HCT116 (cell line): Measurements from ENCODE around the gene LRP1. TPM values are rescaled to one million over a fixed set of nuclear protein-coding genes. Genes with fewer than 3 reads are reported as not detected.

Experiments used
- ATAC-seq: fragments of 200-7000 bp; cut with Tn5 transposase; 2 replicates; pipeline ENCODE4 v1.9.1; 2020; ENCODE audit warnings: mild to moderate bottlenecking, moderate library complexity
- BruUV-seq: library from RNA; stranded (reverse); fragments of 400-500 nt; replicated peaks from 2 replicates; lab custom pipeline; 2021; lab: Mats Ljungman, UMichigan
- CTCF ChIA-PET: fragments of 300-600 bp; sonication (Branson Sonifier 250); formaldehyde crosslinking; loops from one replicate; lab custom pipeline; 2021; ENCODE audit warnings: antibody characterized with exemption; lab: Charles Lee
- POLR2A ChIA-PET: fragments of 300-600, 350-600 bp; sonication (Branson Sonifier 250); formaldehyde crosslinking; loops from one replicate; lab custom pipeline; 2021; ENCODE audit warnings: antibody characterized with exemption; lab: Charles Lee
- RAD21 ChIA-PET, 2 experiments: fragments of 300-600 bp; sonication (Branson Sonifier 250); formaldehyde crosslinking; loops; one replicate each; lab custom pipeline; 2023; ENCODE audit warnings: low total read pairs in 2 of 2; ENCODE audit not compliant: uncharacterized antibody in 2 of 2, unreplicated experiment in 2 of 2, low non-redundant PET in 1 of 2; lab: Charles Lee
- DNase-seq: peaks from one replicate; pipeline ENCODE4 v3.0.0-alpha.2; 2010; ENCODE audit warnings: low read depth, low spot score
- H2AFZ ChIP-seq: fragments of 200-600 bp; shearing (Covaris generic), sonication (generic); 2 replicates; pipeline ENCODE4 v1.6.1; 2017; ENCODE audit warnings: low read depth, mixed run types, mixed read lengths, antibody characterized with exemption, low read length; ENCODE audit not compliant: poor library complexity, severe bottlenecking
- H3K27ac ChIP-seq: 2 replicates; pipeline ENCODE4 v1.5.1; 2012; ENCODE audit warnings: low read depth, low read length
- H3K27me3 ChIP-seq: fragments of 200-600 bp; sonication (generic); 2 replicates; pipeline ENCODE4 v1.6.1; 2016; ENCODE audit warnings: mixed run types, low read length, mixed read lengths; ENCODE audit not compliant: insufficient read depth
- H3K36me3 ChIP-seq, 2 experiments: fragments of 200-500 bp in 1 of 2; fragments of 200-600 bp in 1 of 2; sonication (Bioruptor generic) in 1 of 2; sonication (generic) in 1 of 2; 2 replicates each; pipeline versions ENCODE4 v1.5.1 to v1.6.1; 2014 to 2016; ENCODE audit warnings: low read length in 2 of 2, inconsistent platforms in 1 of 2, mixed read lengths in 1 of 2, mixed run types in 1 of 2; ENCODE audit not compliant: insufficient read depth in 2 of 2, control insufficient read depth in 1 of 2
- H3K4me1 ChIP-seq, 2 experiments: fragments of 200-600 bp in 1 of 2; sonication (generic) in 1 of 2; 2 replicates each; pipeline versions ENCODE4 v1.5.1 to v1.6.1; 2012 to 2017; ENCODE audit warnings: low read length in 2 of 2, inconsistent platforms in 1 of 2, mild to moderate bottlenecking in 1 of 2, mixed read lengths in 1 of 2, mixed run types in 1 of 2, moderate library complexity in 1 of 2; ENCODE audit not compliant: insufficient read depth in 2 of 2, control insufficient read depth in 1 of 2
- H3K4me2 ChIP-seq: fragments of 200-600 bp; sonication (generic); 2 replicates; pipeline ENCODE4 v1.6.1; 2017; ENCODE audit warnings: mixed run types, low read length, mixed read lengths
- H3K4me3 ChIP-seq, 2 experiments: fragments of 200-600 bp in 1 of 2; sonication (generic) in 1 of 2; replicated peaks in 1 of 2; 2 replicates each; pipeline ENCODE4 v1.5.1; 2011 to 2016; ENCODE audit warnings: low read length in 2 of 2, control low read depth in 1 of 2, low read depth in 1 of 2, mild to moderate bottlenecking in 1 of 2, mixed read lengths in 1 of 2, mixed run types in 1 of 2
- H3K79me2 ChIP-seq: fragments of 200-600 bp; sonication (generic); 2 replicates; pipeline ENCODE4 v1.6.1; 2017; ENCODE audit warnings: mild to moderate bottlenecking, mixed run types, low read length, moderate library complexity, mixed read lengths; ENCODE audit not compliant: insufficient read depth
- H3K9ac ChIP-seq: fragments of 200-600 bp; sonication (generic); 2 replicates; pipeline ENCODE4 v1.6.1; 2016; ENCODE audit warnings: low read length, mixed read lengths
- H3K9me2 ChIP-seq: fragments of 200-600 bp; sonication (generic), shearing (Covaris generic); 2 replicates; pipeline ENCODE4 v1.6.1; 2017; ENCODE audit warnings: mixed run types, mild to moderate bottlenecking, moderate library complexity; ENCODE audit not compliant: insufficient read depth
- H3K9me3 ChIP-seq, 2 experiments: fragments of 200-500 bp in 1 of 2; fragments of 200-600 bp in 1 of 2; sonication (Bioruptor generic) in 1 of 2; sonication (generic) in 1 of 2; 2 replicates each; pipeline ENCODE4 v1.6.1; 2014 to 2017; ENCODE audit warnings: low read length in 2 of 2, mixed read lengths in 2 of 2, inconsistent platforms in 1 of 2, low read depth in 1 of 2, mild to moderate bottlenecking in 1 of 2, mixed run types in 1 of 2, moderate library complexity in 1 of 2; ENCODE audit not compliant: control insufficient read depth in 1 of 2, insufficient read depth in 1 of 2
- H4K20me1 ChIP-seq: fragments of 200-600 bp; sonication (generic), shearing (Covaris generic); 2 replicates; pipeline ENCODE4 v1.6.1; 2017; ENCODE audit warnings: mixed run types, mild to moderate bottlenecking, moderate library complexity; ENCODE audit not compliant: insufficient read depth
- ELF1 ChIP-seq: IDR thresholded peaks from 2 replicates; pipeline ENCODE4 v1.6.1; 2012; ENCODE audit warnings: low read depth, borderline replicate concordance
- FOSL1 ChIP-seq: IDR thresholded peaks from 2 replicates; pipeline ENCODE4 v1.6.1; 2012; ENCODE audit warnings: low read depth
- POLR2A ChIP-seq: IDR thresholded peaks from 2 replicates; pipeline ENCODE4 v1.7.0; 2011; ENCODE audit warnings: borderline replicate concordance; ENCODE audit not compliant: insufficient read depth, insufficient read length; ENCODE audit errors: extremely low read depth
- RAD21 ChIP-seq: IDR thresholded peaks from 2 replicates; pipeline ENCODE4 v1.6.1; 2012; ENCODE audit warnings: low read depth, mild to moderate bottlenecking
- TCF7L2 ChIP-seq: IDR thresholded peaks from 2 replicates; pipeline ENCODE4 v1.7.0; 2011; ENCODE audit warnings: borderline replicate concordance, inconsistent platforms; ENCODE audit not compliant: insufficient read depth, insufficient read length; ENCODE audit errors: extremely low read depth
- YY1 ChIP-seq: IDR thresholded peaks from 2 replicates; pipeline ENCODE4 v1.6.1; 2011; ENCODE audit warnings: low read length, low read depth, moderate library complexity, mild to moderate bottlenecking; ENCODE audit not compliant: insufficient replicate concordance; ENCODE audit errors: extremely low read depth
- intact Hi-C: fragments of 100-400 bp; cut with micrococcal nuclease; formaldehyde crosslinking; loops from 2 replicates; pipeline ENCODE4 v1.10.0; 2022
- total RNA-seq: library from RNA; stranded (reverse); gene quantifications from one replicate; pipeline ENCODE4 v1.2.1, GENCODE V29; 2021; ENCODE audit not compliant: unreplicated experiment
- TF ChIP-seq, protein P1 (sequence below): IDR thresholded peaks from 2 replicates; pipeline ENCODE4 v1.6.1; 2011; ENCODE audit warnings: mild to moderate bottlenecking, low read length, moderate library complexity; ENCODE audit not compliant: insufficient replicate concordance; ENCODE audit errors: extremely low read depth

LRP1 gene
- total RNA-seq, 1 experiment from 2014 or later: 12.0 TPM

DNA sequence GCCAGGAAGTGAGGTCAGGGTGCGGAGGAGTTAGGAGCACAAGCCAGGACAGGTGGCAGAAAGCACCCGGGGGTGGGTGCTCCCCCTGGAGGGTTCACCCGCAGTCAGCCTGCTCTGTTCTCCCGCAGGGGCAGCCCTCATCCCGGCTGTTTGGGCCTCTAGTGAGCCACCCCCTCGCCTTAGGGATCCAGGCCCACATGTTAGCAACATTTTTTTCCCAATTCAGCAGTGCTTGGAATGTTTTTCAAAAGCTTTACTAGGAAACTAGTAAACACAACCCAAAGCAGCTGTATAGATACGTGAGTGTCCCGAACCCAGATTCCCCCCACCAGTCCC lies 59.8 kb downstream of the LRP1 start:
- RAD21 ChIA-PET: no interaction called here
- Histone ChIP-seq H3K4me1 (peaks cover 0 to 4% of the 10 kb centered on the region in 2 experiments; a peak in 2 of 4 replicates), H3K36me3 (peaks cover 0 to 3% of the 10 kb centered on the region in 2 experiments; a peak in 1 of 4 replicates), H3K9ac (no peak overlapping the region), H3K9me3 (no peaks in the 10 kb centered on the region), H3K27me3 (no peaks in the 10 kb centered on the region), H2AFZ (no peak overlapping the region), H4K20me1 (no peaks in the 10 kb centered on the region), H3K79me2 (no peaks in the 10 kb centered on the region), H3K4me2 (no peak overlapping the region), H3K9me2 (no peaks in the 10 kb centered on the region), H3K27ac (no peak overlapping the region), H3K4me3 (no peak overlapping the region)
- intact Hi-C loops: no loop called here
- no peak for TF ChIP-seq POLR2A
- CTCF ChIA-PET: interaction anchor here (1.3 kb wide), 1 partner anchor 12 kb away, joined by 6 read pairs; no protein-coding TSS in a partner anchor
- DNase-seq: no peak
- ATAC-seq: no peak
- no TSS peak for BruUV-seq
- POLR2A ChIA-PET: interaction anchor here (1.0 to 1.4 kb wide), 2 partner anchors 60 to 76 kb away, joined by 3 to 4 read pairs; partner anchors contain the start of gene LRP1

DNA sequence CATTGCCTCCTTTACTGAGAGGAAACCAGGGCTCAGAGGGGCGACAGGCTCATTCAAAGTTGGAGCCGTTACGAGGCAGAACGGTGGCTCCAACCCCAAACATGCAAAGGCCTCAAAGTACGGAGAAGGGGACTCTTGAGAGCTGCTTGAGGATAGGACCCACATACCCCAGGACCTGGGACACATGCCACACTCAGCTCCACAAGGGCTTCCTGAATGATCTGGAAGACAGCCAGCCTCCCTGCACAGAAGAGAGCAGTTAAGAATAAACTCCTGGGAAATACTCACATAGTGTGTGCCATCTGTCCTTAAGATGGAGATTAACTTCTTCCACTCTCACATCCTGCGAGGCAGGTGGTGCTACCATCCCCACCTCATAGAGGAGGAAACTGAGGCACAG lies 61.8 kb downstream of the LRP1 start:
- RAD21 ChIA-PET: no interaction called here

More for the DNA sequence above, 61.8 kb downstream of the LRP1 start:
- ChIA-PET POLR2A (no interaction called here), CTCF (no interaction called here)
- Histone ChIP-seq H3K9me2 (no peaks in the 10 kb centered on the region), H3K27ac (no peak overlapping the region), H4K20me1 (no peaks in the 10 kb centered on the region), H3K4me3 (no peak overlapping the region), H3K4me2 (no peak overlapping the region), H3K9me3 (no peaks in the 10 kb centered on the region), H3K4me1 (no peaks in the 10 kb centered on the region), H3K36me3 (peaks cover 0 to 3% of the 10 kb centered on the region in 2 experiments; a peak in 1 of 4 replicates), H3K27me3 (no peaks in the 10 kb centered on the region), H2AFZ (no peak overlapping the region), H3K79me2 (no peaks in the 10 kb centered on the region), H3K9ac (no peak overlapping the region)
- DNase-seq (no peak), ATAC-seq (no peak)
- intact Hi-C loops: no loop called here
- TF ChIP-seq YY1 (no peak), RAD21 (no peak), TCF7L2 (no peak), ELF1 (no peak), FOSL1 (no peak)
- TF ChIP-seq, protein P1, sequence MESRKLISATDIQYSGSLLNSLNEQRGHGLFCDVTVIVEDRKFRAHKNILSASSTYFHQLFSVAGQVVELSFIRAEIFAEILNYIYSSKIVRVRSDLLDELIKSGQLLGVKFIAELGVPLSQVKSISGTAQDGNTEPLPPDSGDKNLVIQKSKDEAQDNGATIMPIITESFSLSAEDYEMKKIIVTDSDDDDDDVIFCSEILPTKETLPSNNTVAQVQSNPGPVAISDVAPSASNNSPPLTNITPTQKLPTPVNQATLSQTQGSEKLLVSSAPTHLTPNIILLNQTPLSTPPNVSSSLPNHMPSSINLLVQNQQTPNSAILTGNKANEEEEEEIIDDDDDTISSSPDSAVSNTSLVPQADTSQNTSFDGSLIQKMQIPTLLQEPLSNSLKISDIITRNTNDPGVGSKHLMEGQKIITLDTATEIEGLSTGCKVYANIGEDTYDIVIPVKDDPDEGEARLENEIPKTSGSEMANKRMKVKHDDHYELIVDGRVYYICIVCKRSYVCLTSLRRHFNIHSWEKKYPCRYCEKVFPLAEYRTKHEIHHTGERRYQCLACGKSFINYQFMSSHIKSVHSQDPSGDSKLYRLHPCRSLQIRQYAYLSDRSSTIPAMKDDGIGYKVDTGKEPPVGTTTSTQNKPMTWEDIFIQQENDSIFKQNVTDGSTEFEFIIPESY: no peak
- no TSS peak for BruUV-seq
